CD4-positive, alpha-beta T cell treated with Interferon alpha-2 for 1 hour (primary cell): ENCODE measurements around the gene TTYH3.

ENCODE experiments used
- DNase-seq, 2 donors: peaks; one replicate each; pipeline ENCODE4 v3.0.0-alpha.2; 2020 to 2022

Gene TTYH3

DNA sequence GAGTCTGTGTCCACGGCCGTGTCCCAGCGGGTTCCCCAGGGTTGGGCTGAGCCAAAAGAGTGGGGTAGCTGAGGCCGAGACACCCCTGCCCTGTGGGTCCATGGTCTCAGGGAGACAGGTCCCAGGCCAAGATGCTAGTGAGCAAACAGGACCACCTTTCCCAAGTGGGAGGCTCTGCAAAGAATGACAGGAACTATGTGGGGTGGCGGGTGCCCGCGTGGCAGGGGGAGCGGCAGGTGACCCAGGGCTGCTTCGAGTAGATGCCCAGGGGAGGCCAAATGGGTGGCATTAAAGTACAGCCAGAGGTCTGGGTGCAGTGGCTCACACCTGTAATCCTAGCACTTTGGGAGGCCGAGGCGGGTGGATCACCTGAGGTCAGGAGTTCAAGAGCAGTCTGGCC is 18.2 kb downstream of the TTYH3 start:
- DNase-seq = no peak

DNA sequence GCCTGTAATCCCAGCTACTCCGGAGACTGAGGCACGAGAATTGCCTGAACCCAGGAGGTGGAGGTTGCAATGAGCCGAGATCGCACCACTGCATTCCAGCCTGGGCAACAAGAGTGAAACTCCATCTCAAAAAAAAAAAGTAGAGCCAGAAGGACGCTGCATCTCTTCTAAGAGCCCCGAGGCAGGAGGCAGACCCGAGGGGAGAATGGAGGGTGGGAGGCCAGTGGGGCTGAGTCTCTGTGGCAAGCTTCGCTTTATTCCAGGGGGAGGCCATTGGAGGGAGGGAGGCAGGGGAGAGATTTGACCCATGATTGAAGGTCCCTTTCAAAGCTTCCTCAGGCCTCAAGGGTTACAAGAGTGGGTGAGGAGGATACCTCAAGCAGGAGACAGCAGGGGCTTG is 18.7 kb downstream of the TTYH3 start:
- no peak for DNase-seq

- DNase-seq = no peak
These were observed 19.6 kb downstream of the TTYH3 start for GRCh38 chr7:2651336-2651735.

DNA sequence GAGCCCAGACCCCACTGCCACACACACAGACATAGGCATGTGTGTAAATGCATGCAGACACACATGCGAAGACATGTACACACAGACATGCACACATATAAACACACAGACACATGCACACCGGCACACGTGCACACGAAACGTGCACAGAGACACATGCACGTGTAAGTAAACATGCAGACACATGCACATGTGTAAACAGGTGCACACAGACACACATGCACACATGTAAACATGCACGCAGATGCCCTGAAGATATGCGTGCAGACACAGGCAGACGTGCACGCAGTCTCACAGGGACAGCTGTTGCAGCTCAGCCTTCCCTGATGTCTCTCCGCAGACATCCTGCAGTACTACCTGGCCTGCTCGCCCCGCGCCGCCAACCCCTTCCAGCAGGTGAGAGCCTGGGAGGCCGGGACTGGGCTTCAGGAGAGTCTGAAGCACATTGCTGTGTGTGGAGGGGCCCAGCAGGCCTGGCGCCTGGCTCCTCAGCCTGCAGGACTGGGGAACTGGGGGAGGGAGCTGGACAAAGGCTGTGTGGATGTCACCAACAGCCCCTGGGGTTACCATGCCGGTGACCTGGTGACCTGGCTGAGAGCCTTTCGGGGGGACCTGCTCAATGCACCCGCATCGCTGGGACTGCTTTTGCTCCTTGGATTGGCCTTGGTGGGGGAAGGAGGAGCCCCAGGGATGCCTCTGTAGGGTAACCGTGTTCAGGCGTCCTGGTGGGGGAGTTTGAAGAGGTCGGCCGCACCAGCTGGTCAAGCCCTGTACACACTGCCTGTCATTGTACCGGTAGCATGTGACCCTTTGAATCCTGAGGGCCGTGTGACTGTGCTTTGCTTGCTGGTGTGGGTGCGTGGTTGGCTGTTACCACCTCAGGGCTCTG is 20.3 kb downstream of the TTYH3 start:
- DNase-seq = no peak

DNA sequence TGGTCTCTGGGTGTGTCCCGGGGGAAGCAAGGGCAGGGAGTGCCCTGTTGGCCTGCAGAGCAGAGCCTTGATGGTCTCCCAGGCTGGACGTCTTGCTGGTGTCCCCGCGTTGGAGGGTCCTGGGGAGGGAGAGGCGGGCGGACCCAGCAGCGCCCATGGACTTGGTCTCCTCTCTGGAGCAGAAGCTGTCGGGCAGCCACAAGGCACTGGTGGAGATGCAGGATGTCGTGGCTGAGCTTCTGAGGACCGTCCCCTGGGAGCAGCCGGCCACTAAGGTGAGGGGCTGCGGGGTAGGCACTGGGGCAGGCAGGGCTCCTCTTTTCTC is 20.9 kb downstream of the TTYH3 start:
- no peak for DNase-seq

DNA sequence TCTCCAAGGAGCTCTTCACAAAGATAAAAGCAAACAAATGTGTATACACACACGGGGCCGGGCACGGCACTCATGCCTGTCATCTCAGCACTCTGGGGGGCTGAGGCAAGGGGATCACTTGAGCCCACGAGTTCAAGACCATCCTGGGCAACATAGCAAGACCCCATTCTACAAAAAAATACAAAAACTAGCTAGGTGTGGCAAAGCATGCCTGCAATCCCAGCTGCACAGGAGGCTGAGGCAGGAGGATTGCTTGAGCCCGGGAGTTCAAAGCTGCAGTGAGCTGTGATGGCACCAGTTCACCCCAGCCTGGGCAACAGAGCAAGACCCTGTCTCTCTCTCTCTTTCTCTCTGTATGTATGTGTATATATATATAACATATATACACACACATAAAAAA is 22.3 kb downstream of the TTYH3 start:
- DNase-seq = no peak

DNA sequence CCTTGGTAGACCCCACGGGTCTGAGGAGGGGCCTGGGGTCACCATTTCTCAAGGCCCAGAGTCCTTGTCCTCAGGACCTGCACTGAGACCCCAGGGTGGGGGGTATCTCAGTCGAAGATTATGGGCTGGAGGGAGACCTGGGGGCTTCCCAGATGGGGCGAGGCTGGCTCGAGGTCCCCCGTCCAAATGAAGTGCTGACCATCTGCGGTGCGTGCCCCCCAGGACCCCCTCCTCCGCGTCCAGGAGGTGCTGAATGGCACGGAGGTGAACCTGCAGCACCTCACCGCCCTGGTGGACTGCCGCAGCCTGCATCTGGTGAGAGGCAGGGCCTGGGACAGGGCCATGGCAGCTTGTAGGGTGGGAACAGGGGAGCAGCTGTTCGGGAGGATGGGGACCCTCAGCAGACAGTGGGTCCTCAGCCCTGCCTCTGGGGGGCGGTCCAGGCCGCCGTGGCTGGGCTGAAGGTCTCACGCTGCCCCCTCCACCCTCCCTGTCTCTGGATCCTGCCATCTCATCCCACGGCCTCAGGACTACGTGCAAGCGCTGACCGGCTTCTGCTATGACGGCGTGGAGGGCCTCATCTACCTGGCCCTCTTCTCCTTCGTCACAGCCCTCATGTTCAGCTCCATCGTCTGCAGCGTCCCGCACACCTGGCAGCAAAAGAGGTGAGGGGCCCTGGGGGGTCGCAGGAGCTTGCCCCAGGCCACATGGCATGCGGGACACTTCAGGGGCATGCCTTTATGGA is 24.3 kb downstream of the TTYH3 start:
- DNase-seq = no peak

- DNase-seq = no peak
These were observed 25.4 kb downstream of the TTYH3 start for GRCh38 chr7:2657208-2657607.

- no peak for DNase-seq
These were observed 26.3 kb downstream of the TTYH3 start for GRCh38 chr7:2657920-2658671.

DNA sequence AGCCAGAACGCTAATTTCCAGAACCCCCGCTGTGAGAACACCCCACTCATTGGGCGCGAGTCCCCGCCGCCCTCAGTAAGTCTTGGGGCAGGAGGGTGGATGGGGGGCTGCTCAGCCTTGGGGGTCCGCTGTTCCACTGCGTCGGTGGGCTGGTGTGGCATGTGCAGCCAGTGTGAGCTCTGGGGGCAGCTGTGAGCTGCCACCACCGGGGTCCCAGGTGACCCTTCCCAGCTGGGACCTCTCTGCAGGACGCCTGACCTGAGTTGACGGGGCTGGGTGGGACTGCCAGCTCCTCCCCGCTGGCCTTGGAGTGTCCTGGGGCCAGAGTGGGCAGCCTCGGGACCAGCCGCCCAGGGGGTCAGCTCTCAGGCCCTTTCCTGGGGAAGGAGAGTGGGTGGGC is 27.2 kb downstream of the TTYH3 start:
- no peak for DNase-seq

- DNase-seq = no peak
These were observed 28.0 kb downstream of the TTYH3 start for GRCh38 chr7:2659556-2660358.

- no peak for DNase-seq
These were observed 28.7 kb downstream of the TTYH3 start for GRCh38 chr7:2660359-2661095.

- no peak for DNase-seq
These were observed 29.3 kb downstream of the TTYH3 start for GRCh38 chr7:2661096-2661449.

DNA sequence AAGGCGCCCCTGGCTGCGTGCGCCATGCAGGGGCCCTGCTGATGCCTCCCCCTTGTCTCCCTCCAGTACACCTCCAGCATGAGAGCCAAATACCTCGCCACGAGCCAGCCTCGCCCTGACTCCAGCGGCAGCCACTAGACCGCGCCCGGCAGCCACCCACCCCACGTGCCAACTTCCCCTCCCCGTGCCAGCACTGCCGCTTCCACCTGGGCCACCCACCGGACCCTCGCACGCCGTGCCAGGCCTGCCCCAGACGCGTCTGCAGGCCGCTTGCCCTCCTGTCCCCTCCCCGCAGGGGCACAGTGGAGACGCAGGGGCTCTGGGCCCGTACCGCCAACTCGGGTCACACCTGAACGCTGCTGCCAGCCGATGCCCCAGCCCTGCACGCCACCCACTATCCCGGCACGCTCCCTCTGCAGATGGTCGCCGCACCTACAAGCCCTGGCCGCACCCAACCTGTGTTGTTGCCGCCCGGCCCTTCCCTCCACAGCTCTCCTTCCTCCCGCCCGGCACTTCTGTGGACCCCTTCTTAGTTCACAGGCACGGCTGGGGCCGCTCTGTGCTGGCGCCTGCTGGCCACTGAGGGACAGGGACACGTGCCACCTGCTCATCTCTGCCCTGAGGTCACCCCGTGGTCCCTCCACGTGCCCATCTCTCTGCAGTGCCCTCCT is 30.0 kb downstream of the TTYH3 start:
- no peak for DNase-seq

DNA sequence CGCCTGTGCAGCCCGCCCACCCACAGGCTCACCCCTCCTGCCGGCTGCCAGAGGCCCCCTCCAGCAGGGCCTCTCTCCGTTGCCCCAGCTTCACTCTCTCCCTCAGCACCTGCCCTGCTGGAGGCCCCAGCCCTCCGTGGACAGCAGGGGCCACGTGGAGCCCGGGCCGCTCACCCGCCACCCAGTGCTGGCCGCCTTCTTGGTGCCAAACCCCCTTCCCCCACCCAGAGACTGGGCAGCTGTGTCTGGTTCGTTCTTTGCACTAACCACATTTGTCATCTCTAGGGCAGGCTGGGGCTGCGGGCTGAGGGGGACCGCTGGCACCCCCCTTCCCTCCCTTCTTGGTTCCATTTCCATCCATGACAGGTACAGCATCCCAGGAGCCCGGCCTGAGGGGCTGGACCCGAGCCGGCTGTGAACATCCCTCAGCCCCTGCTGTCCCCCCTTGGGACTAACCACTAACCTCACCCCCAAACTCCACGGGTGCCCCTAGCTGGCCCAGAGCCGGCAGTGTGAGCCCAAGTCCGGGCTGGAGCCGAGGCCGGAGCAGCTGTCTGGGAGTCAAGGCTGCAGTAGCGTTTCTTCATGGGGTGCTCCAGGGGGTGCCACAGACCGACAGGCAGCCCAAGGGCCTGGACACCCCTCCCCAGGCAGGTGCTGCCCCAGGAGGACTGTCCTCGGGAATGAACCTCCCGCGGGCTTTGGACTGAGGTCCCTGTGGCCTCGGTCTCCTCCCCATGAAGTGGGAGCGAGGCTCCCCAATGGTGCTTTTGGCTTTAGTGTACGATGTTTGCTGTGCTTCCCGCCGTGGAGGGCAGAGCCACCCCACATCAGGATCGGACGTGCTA is 30.7 kb downstream of the TTYH3 start:
- DNase-seq = no peak

DNA sequence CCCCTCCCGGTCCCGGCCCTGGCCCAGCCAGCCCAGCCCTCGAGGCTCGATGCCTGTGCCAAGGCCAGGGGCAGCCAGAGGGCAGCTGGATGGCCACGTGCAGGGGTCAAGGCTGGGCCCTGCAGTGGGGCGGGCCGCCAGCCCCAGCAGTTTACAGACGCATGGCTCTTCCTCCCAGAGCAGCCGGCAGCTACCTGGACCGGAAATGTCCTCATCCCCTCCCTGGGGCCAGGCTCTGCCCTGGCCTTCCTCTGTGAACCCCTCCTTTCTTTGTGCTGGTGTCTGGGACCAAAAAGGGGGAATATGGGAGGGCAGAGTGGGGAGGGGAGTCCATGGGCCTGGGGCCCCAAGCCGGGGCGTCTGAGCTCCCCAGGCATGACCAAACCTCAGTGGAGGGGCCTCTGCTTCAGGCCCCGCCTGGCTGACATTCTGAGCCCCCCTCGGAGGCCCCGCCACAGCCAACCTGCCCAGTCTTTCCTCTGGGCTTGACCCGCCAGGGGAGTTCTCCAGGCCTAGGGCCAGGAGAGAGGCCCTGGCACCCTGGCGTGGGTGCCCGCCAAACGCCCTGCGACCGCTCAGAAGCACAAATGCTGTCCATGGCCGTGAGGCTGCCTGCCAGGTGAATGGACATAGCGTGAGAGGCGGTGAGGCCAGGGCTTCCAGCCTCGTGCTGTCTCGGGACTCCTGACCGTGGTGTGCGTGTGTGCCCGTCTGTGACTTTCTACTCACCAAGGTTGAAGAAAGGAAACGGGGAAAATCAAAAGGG is 31.5 kb downstream of the TTYH3 start:
- DNase-seq = no peak

DNA sequence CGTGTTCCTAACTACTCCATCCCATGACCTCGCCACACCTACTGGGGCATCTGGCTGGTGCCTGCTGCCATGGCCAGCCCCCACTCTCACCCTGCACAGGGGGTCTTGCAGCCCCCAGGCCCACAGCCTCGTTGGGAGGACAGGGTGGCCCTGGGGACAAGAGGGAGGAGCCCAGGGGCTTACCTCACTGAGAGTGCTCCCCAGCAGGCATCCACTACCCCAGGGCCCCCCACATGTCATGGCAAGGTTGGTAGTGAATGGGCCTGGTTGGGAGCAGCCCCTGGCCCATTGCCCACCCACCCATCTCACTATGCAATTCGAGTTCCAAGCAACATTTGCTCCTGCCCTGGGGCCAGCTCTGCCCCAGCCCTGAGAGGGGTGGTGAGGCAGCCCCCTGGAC is 32.2 kb downstream of the TTYH3 start:
- no peak for DNase-seq

DNA sequence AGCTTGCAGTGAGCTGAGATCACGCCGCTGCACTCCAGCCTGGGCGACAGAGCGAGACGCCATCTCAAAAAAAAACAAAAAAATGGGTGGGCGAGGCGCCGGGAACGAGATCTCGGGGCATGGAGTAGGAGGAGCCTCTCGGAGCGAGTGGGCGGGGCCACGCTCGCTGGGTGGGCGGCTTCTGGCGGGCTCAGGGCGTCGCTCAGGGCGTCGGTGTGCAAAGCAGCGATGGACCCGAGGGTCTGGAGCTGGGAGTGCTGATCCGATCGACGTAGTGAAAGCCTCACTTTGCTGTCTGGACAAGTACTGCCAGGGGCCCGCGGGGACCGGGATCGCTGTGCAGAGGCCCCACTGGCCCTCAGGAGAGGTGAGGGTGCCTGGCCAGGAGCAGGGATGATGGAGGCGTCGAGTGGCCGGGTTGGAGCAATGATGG is 33.6 kb downstream of the TTYH3 start:
- no peak for DNase-seq

- DNase-seq = no peak
These were observed 34.4 kb downstream of the TTYH3 start for GRCh38 chr7:2666155-2666554.
